BJ (cell line): ENCODE measurements around the gene NDUFS6. TPM values are rescaled to one million over a fixed set of nuclear protein-coding genes. Genes with fewer than 3 reads are reported as not detected.

Experiments used
- CTCF ChIA-PET: fragments of 350-600 bp; formaldehyde crosslinking; extraction: SDS; loops from one replicate; lab custom pipeline; 2021; ENCODE audit warnings: antibody characterized with exemption, inconsistent platforms; lab: Yijun Ruan, JAX
- POLR2A ChIA-PET: fragments of 300-600 bp; sonication (Branson Sonifier 250); formaldehyde crosslinking; extraction: SDS; loops from one replicate; lab custom pipeline; 2021; ENCODE audit warnings: antibody characterized with exemption; lab: Charles Lee
- DNase-seq: peaks from one replicate; pipeline ENCODE4 v3.0.0-alpha.2; 2011; ENCODE audit warnings: low read depth
- H3K27me3 ChIP-seq: 2 replicates; pipeline ENCODE4 v1.6.0; 2011; ENCODE audit warnings: low read length; ENCODE audit not compliant: control insufficient read depth, insufficient read depth
- H3K36me3 ChIP-seq: 2 replicates; pipeline ENCODE4 v1.5.1; 2011; ENCODE audit warnings: low read length; ENCODE audit not compliant: control insufficient read depth, insufficient read depth
- H3K4me3 ChIP-seq: 2 replicates; pipeline ENCODE4 v1.5.1; 2011; ENCODE audit warnings: low read depth, mild to moderate bottlenecking, control low read depth, low read length
- polyA plus RNA-seq: library from polyadenylated mRNA; depleted of rRNA; stranded (reverse); fragments of >200 nt; gene quantifications from 2 replicates; pipeline ENCODE4 v1.2.3, GENCODE V29; 2011
- TF ChIP-seq, protein P1 (sequence below): IDR thresholded peaks from 2 replicates; pipeline ENCODE4 v1.5.1; 2011; ENCODE audit warnings: low read depth, mild to moderate bottlenecking, control low read depth, inconsistent platforms, low read length, moderate library complexity; ENCODE audit not compliant: insufficient read depth

The NDUFS6 gene
- polyA plus RNA-seq, 1 experiment: 26.6 TPM

DNA sequence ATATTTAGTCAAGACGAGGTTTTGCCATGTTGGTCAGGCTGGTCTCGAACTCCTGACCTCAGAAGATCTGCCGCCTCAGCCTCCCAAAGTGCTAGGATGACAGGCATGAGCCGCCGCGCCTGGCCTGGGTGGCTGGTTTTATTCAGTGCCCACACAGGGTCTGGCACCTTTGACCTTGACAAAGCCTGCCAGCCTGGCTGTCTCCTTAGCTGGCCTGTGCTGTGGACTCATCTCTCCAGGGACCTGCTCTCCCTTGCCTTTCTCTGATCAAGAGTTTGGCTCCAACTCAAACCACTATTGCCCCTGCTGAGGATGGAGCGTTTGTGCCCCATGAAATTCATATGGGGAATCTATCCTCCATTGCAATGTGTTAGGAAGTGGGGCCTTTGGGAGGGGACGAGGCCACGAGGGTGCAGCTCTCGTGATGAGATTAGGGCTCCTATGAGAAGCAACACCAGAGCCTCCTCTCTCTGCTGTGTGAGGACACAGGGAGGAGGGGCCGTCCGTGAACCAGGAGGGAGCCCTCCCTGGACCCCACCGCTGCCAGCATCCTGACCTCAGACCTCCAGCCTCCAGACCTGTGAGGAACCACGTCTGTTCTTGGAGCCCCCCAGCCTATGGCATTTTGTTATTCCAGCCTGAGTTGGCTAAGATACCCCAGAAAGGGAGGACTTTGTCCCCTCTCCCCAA is 46.5 kb upstream of the NDUFS6 start:
- H3K27me3 ChIP-seq: no peaks in the 10 kb centered on the region; the same call in 1 of the 2 replicates
- no peaks in the 10 kb centered on the region for H3K36me3 ChIP-seq
- CTCF ChIA-PET: interaction anchor here (1.5 kb wide), 1 partner anchor 9 kb away, joined by 6 read pairs; no protein-coding TSS in a partner anchor
- no peak for DNase-seq
- TF ChIP-seq, protein P1, sequence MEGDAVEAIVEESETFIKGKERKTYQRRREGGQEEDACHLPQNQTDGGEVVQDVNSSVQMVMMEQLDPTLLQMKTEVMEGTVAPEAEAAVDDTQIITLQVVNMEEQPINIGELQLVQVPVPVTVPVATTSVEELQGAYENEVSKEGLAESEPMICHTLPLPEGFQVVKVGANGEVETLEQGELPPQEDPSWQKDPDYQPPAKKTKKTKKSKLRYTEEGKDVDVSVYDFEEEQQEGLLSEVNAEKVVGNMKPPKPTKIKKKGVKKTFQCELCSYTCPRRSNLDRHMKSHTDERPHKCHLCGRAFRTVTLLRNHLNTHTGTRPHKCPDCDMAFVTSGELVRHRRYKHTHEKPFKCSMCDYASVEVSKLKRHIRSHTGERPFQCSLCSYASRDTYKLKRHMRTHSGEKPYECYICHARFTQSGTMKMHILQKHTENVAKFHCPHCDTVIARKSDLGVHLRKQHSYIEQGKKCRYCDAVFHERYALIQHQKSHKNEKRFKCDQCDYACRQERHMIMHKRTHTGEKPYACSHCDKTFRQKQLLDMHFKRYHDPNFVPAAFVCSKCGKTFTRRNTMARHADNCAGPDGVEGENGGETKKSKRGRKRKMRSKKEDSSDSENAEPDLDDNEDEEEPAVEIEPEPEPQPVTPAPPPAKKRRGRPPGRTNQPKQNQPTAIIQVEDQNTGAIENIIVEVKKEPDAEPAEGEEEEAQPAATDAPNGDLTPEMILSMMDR: no peak
- POLR2A ChIA-PET: no interaction called here
- no peak overlapping the region for H3K4me3 ChIP-seq

DNA sequence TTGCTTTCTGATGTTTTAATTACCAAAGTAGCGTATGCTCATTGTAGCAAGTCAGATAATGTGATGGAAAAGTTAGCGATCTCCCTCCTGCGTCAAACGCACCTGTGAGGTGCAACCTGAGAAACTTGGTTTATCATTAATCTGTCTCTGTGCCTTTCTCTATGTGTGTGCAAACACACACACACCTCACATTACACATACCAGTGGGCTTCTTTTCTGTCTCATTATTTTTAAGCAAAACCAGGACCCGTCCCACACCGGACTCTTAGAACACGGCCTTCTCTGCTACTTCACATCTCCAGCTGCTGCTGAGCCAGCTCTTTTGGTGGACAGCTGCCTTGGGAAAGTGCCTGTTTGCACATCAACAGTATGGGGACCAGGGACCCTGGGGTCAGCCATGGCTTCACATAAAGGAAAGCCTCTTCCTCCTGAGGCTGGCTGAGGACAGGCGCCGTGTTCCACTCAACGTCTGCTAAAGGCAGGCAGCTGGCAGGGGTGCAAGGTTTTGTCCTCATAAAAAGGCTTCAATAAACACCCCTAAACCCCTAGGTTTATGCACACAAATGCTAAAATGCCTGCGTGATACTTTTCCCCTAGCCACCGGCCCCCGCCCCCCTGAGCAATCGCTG is 45.8 kb upstream of the NDUFS6 start:
- TF ChIP-seq, protein P1: no peak
- Histone ChIP-seq H3K27me3 (no peaks in the 10 kb centered on the region; the same call in 1 of the 2 replicates), H3K4me3 (no peak overlapping the region), H3K36me3 (no peaks in the 10 kb centered on the region)
- ChIA-PET POLR2A (no interaction called here), CTCF (interaction anchor here (1.5 kb wide), 1 partner anchor 8 kb away, joined by 6 read pairs; no protein-coding TSS in a partner anchor)
- no peak for DNase-seq

DNA sequence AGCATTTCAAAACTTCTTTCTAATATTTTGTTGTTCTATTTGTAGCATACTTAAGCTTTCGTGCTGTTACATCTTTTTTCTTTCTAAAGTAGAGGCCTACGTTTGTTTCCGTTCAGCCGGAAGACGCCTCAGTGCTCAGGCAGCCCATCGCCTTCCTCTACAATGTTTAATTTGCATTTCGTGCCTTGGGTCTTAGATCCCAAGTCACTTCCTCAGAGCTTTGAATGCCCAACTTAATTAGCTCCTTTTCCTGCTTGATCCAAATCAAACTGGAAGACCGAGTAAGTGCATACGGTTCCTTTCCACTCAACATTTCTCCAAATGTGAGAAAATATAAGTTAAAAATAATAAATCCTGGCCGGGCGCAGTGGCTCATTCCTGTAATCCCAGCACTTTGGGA is 44.7 kb upstream of the NDUFS6 start:
- no peak for DNase-seq
- Histone ChIP-seq H3K27me3 (no peaks in the 10 kb centered on the region; the same call in 1 of the 2 replicates), H3K4me3 (no peak overlapping the region), H3K36me3 (no peaks in the 10 kb centered on the region)
- ChIA-PET POLR2A (no interaction called here), CTCF (interaction anchor here (0.5 to 1.5 kb wide), 2 partner anchors 263 to 283 kb away, joined by 3 to 7 read pairs; no protein-coding TSS in a partner anchor)
- TF ChIP-seq, protein P1: no peak

DNA sequence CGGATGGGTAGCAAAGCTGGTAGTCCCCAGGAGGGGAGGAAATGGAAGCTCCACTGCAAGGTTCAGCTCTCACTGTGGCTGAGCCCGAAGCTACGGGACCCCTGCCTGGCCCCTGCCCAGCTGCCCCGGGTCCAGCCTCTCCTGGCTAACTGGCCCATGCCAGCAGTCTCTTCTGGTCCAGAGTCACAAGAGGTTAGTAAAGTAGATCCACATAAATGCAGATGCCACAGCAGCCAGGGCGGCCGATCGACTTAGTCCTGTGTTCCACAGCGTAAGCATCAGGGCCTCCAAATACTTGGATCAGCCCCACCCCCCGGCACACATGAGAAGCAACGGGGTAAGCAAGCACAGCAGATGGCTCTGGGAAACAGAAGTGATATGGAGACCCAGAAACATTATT is 43.7 kb upstream of the NDUFS6 start:
- ChIA-PET POLR2A (no interaction called here), CTCF (interaction anchor here (1.5 kb wide), 1 partner anchor 282 kb away, joined by 7 read pairs; no protein-coding TSS in a partner anchor)
- no peak for DNase-seq
- Histone ChIP-seq H3K27me3 (no peaks in the 10 kb centered on the region; the same call in 1 of the 2 replicates), H3K4me3 (no peak overlapping the region), H3K36me3 (no peaks in the 10 kb centered on the region)
- TF ChIP-seq, protein P1: no peak

DNA sequence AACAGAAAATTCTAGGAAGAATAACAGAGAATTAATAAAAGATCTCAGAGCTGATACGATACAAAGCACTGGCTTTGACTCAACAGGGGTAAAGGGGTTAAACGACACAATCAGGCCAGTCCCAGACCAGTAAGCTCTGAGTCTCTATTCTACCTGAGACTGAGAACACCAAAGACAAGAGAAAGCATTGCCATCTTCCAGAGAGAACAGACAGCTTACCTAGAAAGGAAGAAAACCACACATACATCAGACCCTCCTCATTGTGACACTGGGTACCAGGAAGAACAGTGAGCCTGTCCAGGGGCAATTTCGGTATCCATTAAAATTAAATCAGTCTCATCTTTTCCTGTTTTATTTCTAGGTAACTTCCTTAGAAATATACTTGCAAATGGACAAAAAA is 42.6 kb upstream of the NDUFS6 start:
- Histone ChIP-seq H3K27me3 (no peaks in the 10 kb centered on the region; the same call in 1 of the 2 replicates), H3K4me3 (no peak overlapping the region)

More for the DNA sequence above, 42.6 kb upstream of the NDUFS6 start:
- no peaks in the 10 kb centered on the region for H3K36me3 ChIP-seq
- CTCF ChIA-PET: no interaction called here
- TF ChIP-seq, protein P1: no peak
- DNase-seq: no peak
- POLR2A ChIA-PET: no interaction called here
